ENCODE results near the gene CADM1. TPM values are rescaled to one million over a fixed set of nuclear protein-coding genes. Genes with fewer than 3 reads are reported as not detected.

Gene CADM1
- total and polyA plus RNA-seq, 4 donors = 13.0 to 40.6 (median 28.9) TPM

GRCh38 chr11:115390441-115390840 lies 113.8 kb downstream of the CADM1 start:
- no peak overlapping the region for H3K9ac ChIP-seq (ENCODE audit: low read depth in 1 of 2, low read length in 2 of 2)
- 65% methylated on average over 1 of the region's 1 CpG for WGBS
- H3K27ac ChIP-seq (ENCODE audit: low read depth in 1 of 2, low read length in 2 of 2) = no peak overlapping the region
- DNase-seq (ENCODE audit: low spot score) = no peak
- no peak for TF ChIP-seq NR2F2 (IDR thresholded peaks at IDR 0.05)
- H3K9me3 ChIP-seq (ENCODE audit: control insufficient read depth in 4 of 4, low read length in 3 of 4) = no peaks in the 10 kb centered on the region
- no peaks in the 10 kb centered on the region for H3K27me3 ChIP-seq (ENCODE audit: control insufficient read depth in 4 of 4, insufficient read depth in 4 of 4, low read length in 3 of 4)
- peaks cover 0 to 4% (median 0%) of the 10 kb centered on the region in 4 donors for H3K4me1 ChIP-seq (ENCODE audit: control insufficient read depth in 4 of 4, insufficient read depth in 4 of 4, low read length in 3 of 4)
- no peaks in the 10 kb centered on the region for H3K36me3 ChIP-seq (ENCODE audit: control insufficient read depth in 4 of 4, insufficient read depth in 3 of 4, low read depth in 1 of 4, low read length in 3 of 4)
- no peak overlapping the region for H3K4me3 ChIP-seq (ENCODE audit: low read depth in 1 of 3, low read length in 3 of 3)

GRCh38 chr11:115389790-115390189 lies 114.4 kb downstream of the CADM1 start:
- TF ChIP-seq FOXA2 (IDR thresholded peaks at IDR 0.05) (no peak), FOXA1 (IDR thresholded peaks at IDR 0.05) (no peak), ZBTB33 (IDR thresholded peaks at IDR 0.05) (no peak), REST (IDR thresholded peaks at IDR 0.05) (no peak), SP1 (IDR thresholded peaks at IDR 0.05) (no peak), YY1 (IDR thresholded peaks at IDR 0.05) (no peak)
- no peak overlapping the region for H3K27ac ChIP-seq (ENCODE audit: low read depth in 1 of 2, low read length in 2 of 2)
- H3K27me3 ChIP-seq (ENCODE audit: control insufficient read depth in 4 of 4, insufficient read depth in 4 of 4, low read length in 3 of 4) = no peaks in the 10 kb centered on the region
- H3K36me3 ChIP-seq (ENCODE audit: control insufficient read depth in 4 of 4, insufficient read depth in 3 of 4, low read depth in 1 of 4, low read length in 3 of 4) = no peaks in the 10 kb centered on the region
- 86% methylated on average over 3 of the region's 3 CpGs for WGBS
- H3K9me3 ChIP-seq (ENCODE audit: control insufficient read depth in 4 of 4, low read length in 3 of 4) = no peaks in the 10 kb centered on the region
- H3K4me1 ChIP-seq (ENCODE audit: control insufficient read depth in 4 of 4, insufficient read depth in 4 of 4, low read length in 3 of 4) = peaks cover 0 to 4% (median 0%) of the 10 kb centered on the region in 4 donors
- no peak for DNase-seq (ENCODE audit: low spot score)
- no peak overlapping the region for H3K9ac ChIP-seq (ENCODE audit: low read depth in 1 of 2, low read length in 2 of 2)
- no peak overlapping the region for H3K4me3 ChIP-seq (ENCODE audit: low read depth in 1 of 3, low read length in 3 of 3)

GRCh38 chr11:115385226-115385625 lies 119.0 kb downstream of the CADM1 start:
- Histone ChIP-seq H3K36me3 (ENCODE audit: control insufficient read depth in 4 of 4, insufficient read depth in 3 of 4, low read depth in 1 of 4, low read length in 3 of 4) (no peaks in the 10 kb centered on the region), H3K27me3 (ENCODE audit: control insufficient read depth in 4 of 4, insufficient read depth in 4 of 4, low read length in 3 of 4) (no peaks in the 10 kb centered on the region), H3K4me3 (ENCODE audit: low read depth in 1 of 3, low read length in 3 of 3) (no peak overlapping the region), H3K9me3 (ENCODE audit: control insufficient read depth in 4 of 4, low read length in 3 of 4) (no peaks in the 10 kb centered on the region), H3K4me1 (ENCODE audit: control insufficient read depth in 4 of 4, insufficient read depth in 4 of 4, low read length in 3 of 4) (peaks cover 0 to 4% (median 0%) of the 10 kb centered on the region in 4 donors), H3K27ac (ENCODE audit: low read depth in 1 of 2, low read length in 2 of 2) (no peak overlapping the region), H3K9ac (ENCODE audit: low read depth in 1 of 2, low read length in 2 of 2) (no peak overlapping the region)
- TF ChIP-seq REST (IDR thresholded peaks at IDR 0.05) (no peak), EGR1 (IDR thresholded peaks at IDR 0.05; ENCODE audit: low read depth in 2 of 2) (no peak), MAX (IDR thresholded peaks at IDR 0.05) (no peak)
- no peak for DNase-seq (ENCODE audit: low spot score)

Data from liver (tissue), 9 donors.